ENCODE results near the gene STAB1.

Gene STAB1

GRCh38 chr3:52561028-52561747 lies 66.0 kb downstream of the STAB1 start:
- no peak for DNase-seq (ENCODE audit: low spot score)
- no peak for TF ChIP-seq CTCF (IDR thresholded peaks at IDR 0.05; ENCODE audit: extremely low read depth, missing control alignments)

- no peak for TF ChIP-seq CTCF (IDR thresholded peaks at IDR 0.05; ENCODE audit: extremely low read depth, missing control alignments)
Measured at GRCh38 chr3:52563984-52564383, 68.8 kb downstream of the STAB1 start.

GRCh38 chr3:52568069-52568468 lies 72.9 kb downstream of the STAB1 start:
- DNase-seq (ENCODE audit: low spot score), result no peak
- TF ChIP-seq CTCF (IDR thresholded peaks at IDR 0.05; ENCODE audit: extremely low read depth, missing control alignments), result no peak

More at GRCh38 chr3:52563984-52564383, 68.8 kb downstream of the STAB1 start:
- no peak for DNase-seq (ENCODE audit: low spot score)

GRCh38 chr3:52570076-52570475 lies 74.9 kb downstream of the STAB1 start:
- no peak for DNase-seq (ENCODE audit: low spot score)

GRCh38 chr3:52572221-52572620 lies 77.1 kb downstream of the STAB1 start:
- TF ChIP-seq CTCF (IDR thresholded peaks at IDR 0.05; ENCODE audit: extremely low read depth, missing control alignments), result no peak

More at GRCh38 chr3:52570076-52570475, 74.9 kb downstream of the STAB1 start:
- no peak for TF ChIP-seq CTCF (IDR thresholded peaks at IDR 0.05; ENCODE audit: extremely low read depth, missing control alignments)

More at GRCh38 chr3:52572221-52572620, 77.1 kb downstream of the STAB1 start:
- DNase-seq (ENCODE audit: low spot score), result no peak

Data from GM20000 (cell line).